GM12878 (cell line): ENCODE results near the gene CTDNEP1. TPM values are rescaled to one million over a fixed set of nuclear protein-coding genes. Genes with fewer than 3 reads are reported as not detected.

Experiments used
- ATAC-seq: fragments of 200-7000 bp; cut with Tn5 transposase; 3 replicates; pipeline ENCODE4 v1.9.1; 2020; ENCODE audit warnings: mild to moderate bottlenecking, moderate library complexity
- BruUV-seq: library from RNA; stranded (reverse); fragments of 400-500 nt; replicated peaks from 2 replicates; lab custom pipeline; 2021; lab: Mats Ljungman, UMichigan
- CTCF ChIA-PET: fragments of 300-600 bp; sonication (Branson Sonifier 250); formaldehyde crosslinking; extraction: SDS; loops from one replicate; lab custom pipeline; 2021; ENCODE audit warnings: inconsistent platforms; lab: Yijun Ruan, JAX
- POLR2A ChIA-PET: fragments of 350-600 bp; formaldehyde crosslinking; extraction: SDS; loops from one replicate; lab custom pipeline; 2021; ENCODE audit warnings: inconsistent platforms; lab: Charles Lee
- RAD21 ChIA-PET: fragments of 300-600 bp; sonication (Branson Sonifier 250); formaldehyde crosslinking; loops from one replicate; lab custom pipeline; 2023; ENCODE audit warnings: antibody characterized with exemption; ENCODE audit not compliant: unreplicated experiment; lab: Charles Lee
- SMC1A ChIA-PET: fragments of 300-600 bp; sonication (Branson Sonifier 250); formaldehyde crosslinking; loops from one replicate; lab custom pipeline; 2023; ENCODE audit not compliant: unreplicated experiment, uncharacterized antibody; lab: Charles Lee
- DNase-seq: peaks from one replicate; pipeline ENCODE4 v3.0.0-alpha.2; 2011; ENCODE audit warnings: low read depth, low spot score
- FAIRE-seq: peaks from 3 replicates; lab custom pipeline; 2011; peaks lifted over from hg19 to GRCh38; lab: Jason Lieb, UNC
- H2AFZ ChIP-seq: 2 replicates; pipeline ENCODE4 v1.6.0; 2011; ENCODE audit warnings: low read depth, low read length, control low read depth; ENCODE audit not compliant: control insufficient read depth
- H3K27ac ChIP-seq: 2 replicates; pipeline ENCODE4 v1.5.1; 2011; ENCODE audit warnings: control low read depth; ENCODE audit not compliant: control insufficient read depth, insufficient read depth
- H3K27me3 ChIP-seq, 2 experiments: replicated peaks in 1 of 2; 2 replicates each; pipeline versions ENCODE4 v1.6.0 to v1.6.1; 2011; ENCODE audit warnings: low read length in 1 of 2; ENCODE audit not compliant: control insufficient read depth in 2 of 2, insufficient read depth in 2 of 2
- H3K36me3 ChIP-seq, 2 experiments: 2 replicates each; pipeline ENCODE4 v1.5.1; 2011; ENCODE audit warnings: low read length in 1 of 2; ENCODE audit not compliant: control insufficient read depth in 2 of 2, insufficient read depth in 2 of 2
- H3K4me1 ChIP-seq: 2 replicates; pipeline ENCODE4 v1.6.1; 2011; ENCODE audit warnings: mild to moderate bottlenecking, low read length, moderate library complexity, mixed read lengths; ENCODE audit not compliant: control insufficient read depth, insufficient read depth
- H3K4me2 ChIP-seq: 2 replicates; pipeline ENCODE4 v1.6.0; 2011; ENCODE audit warnings: control low read depth; ENCODE audit not compliant: control insufficient read depth, insufficient read depth
- H3K4me3 ChIP-seq: fragments of 200-600 bp; sonication (generic); 2 replicates; pipeline ENCODE4 v1.5.1; 2016
- H3K79me2 ChIP-seq: 2 replicates; pipeline ENCODE4 v1.6.0; 2011; ENCODE audit warnings: low read length; ENCODE audit not compliant: control insufficient read depth, insufficient read depth
- H3K9ac ChIP-seq: 2 replicates; pipeline ENCODE4 v1.8.0; 2011; ENCODE audit warnings: low read length, control low read depth, mixed read lengths; ENCODE audit not compliant: control insufficient read depth, insufficient read depth
- H3K9me3 ChIP-seq: replicated peaks from 3 replicates; pipeline ENCODE4 v1.5.1; 2011; ENCODE audit warnings: mild to moderate bottlenecking, low read length; ENCODE audit not compliant: control insufficient read depth, insufficient read depth
- H4K20me1 ChIP-seq: 2 replicates; pipeline ENCODE4 v1.6.0; 2011; ENCODE audit not compliant: control insufficient read depth, insufficient read depth
- DPF2 ChIP-seq: fragments of 450-650 bp; IDR thresholded peaks from 2 replicates; pipeline ENCODE4 v1.6.1; 2017; ENCODE audit warnings: mild to moderate bottlenecking
- EZH2 ChIP-seq: IDR thresholded peaks from 2 replicates; pipeline ENCODE4 v1.6.1; 2012; ENCODE audit warnings: low read depth, mild to moderate bottlenecking, control low read depth, inconsistent platforms, low read length, borderline replicate concordance; ENCODE audit not compliant: control insufficient read depth
- HDAC2 ChIP-seq: fragments of 200-600 bp; sonication (generic); IDR thresholded peaks from 2 replicates; pipeline ENCODE4 v1.6.1; 2017
- NFIC ChIP-seq: IDR thresholded peaks from 2 replicates; pipeline ENCODE4 v1.6.1; 2012; ENCODE audit warnings: low read depth, mild to moderate bottlenecking, inconsistent platforms, low read length, moderate library complexity
- POLR2A ChIP-seq: IDR thresholded peaks from 2 replicates; pipeline ENCODE4 v1.6.1; 2011; ENCODE audit warnings: low read depth, mild to moderate bottlenecking, low read length
- SMAD5 ChIP-seq: IDR thresholded peaks from 2 replicates; pipeline ENCODE4 v1.6.1; 2016; ENCODE audit warnings: antibody characterized with exemption, low read depth
- SMC3 ChIP-seq: IDR thresholded peaks from 2 replicates; pipeline ENCODE4 v1.6.1; 2011; ENCODE audit warnings: low read length, improper control_type of control experiment, borderline replicate concordance
- SRF ChIP-seq, 2 experiments: IDR thresholded peaks; 2 replicates each; pipeline ENCODE4 v1.6.1; 2011; ENCODE audit warnings: low read depth in 2 of 2, low read length in 2 of 2, mild to moderate bottlenecking in 1 of 2, moderate library complexity in 1 of 2
- TCF12 ChIP-seq: IDR thresholded peaks from 2 replicates; pipeline ENCODE4 v1.6.1; 2011; ENCODE audit warnings: low read depth, mild to moderate bottlenecking, low read length
- TCF7 ChIP-seq: IDR thresholded peaks from 2 replicates; pipeline ENCODE4 v1.6.1; 2014; ENCODE audit warnings: antibody characterized with exemption, borderline replicate concordance
- ZBED1 ChIP-seq: IDR thresholded peaks from 2 replicates; pipeline ENCODE4 v1.6.1; 2016; ENCODE audit warnings: borderline replicate concordance
- ZNF207 ChIP-seq: fragments of 450-650 bp; IDR thresholded peaks from 2 replicates; pipeline ENCODE4 v1.6.1; 2014; ENCODE audit warnings: antibody characterized with exemption, mild to moderate bottlenecking, borderline replicate concordance
- WGBS: methylation state at CpG from one replicate; pipeline ENCODE4 v1.1.6; 2016; ENCODE audit warnings: low lambda C conversion rate; ENCODE audit not compliant: insufficient replicate concordance, insufficient coverage; ENCODE audit errors: missing lambda C conversion rate; 5-methylcytosine and 5-hydroxymethylcytosine counted together
- in situ Hi-C: fragments of 300-500 bp; cut with MboI; formaldehyde crosslinking; loops from 9 replicates; pipeline ENCODE4 v1.14.3; 2018; ENCODE audit warnings: mixed read lengths
- intact Hi-C: fragments of 100-400 bp; cut with micrococcal nuclease; formaldehyde crosslinking; loops from one replicate; pipeline ENCODE4 v1.14.2; 2022; ENCODE audit not compliant: unreplicated experiment
- polyA plus RNA-seq, 11 experiments: library from polyadenylated mRNA; depleted of rRNA in 4 of 11; unstranded in 6 of 11; stranded (reverse) in 5 of 11; fragments of >200 nt; fragmentation: Nextera tagmentation in 4 of 11; fragmentation: Illumina TruSeq in 1 of 11; extraction: Ambion mirVana in 4 of 11; extraction: Trizol in 1 of 11; gene quantifications; 1 replicate in 1 of 11; 2 replicates in 10 of 11; pipeline versions ENCODE4 v1.2.1 to v1.2.3, GENCODE V29; 2011 to 2016; ENCODE audit warnings: inconsistent platforms in 2 of 11, missing spikeins in 2 of 11, low read depth in 1 of 11
- total RNA-seq, 4 experiments: library from RNA; depleted of rRNA in 3 of 4; stranded (reverse); fragments of >200 nt in 3 of 4; fragmentation: Illumina TruSeq in 1 of 4; extraction: Trizol in 1 of 4; gene quantifications; 2 replicates each; pipeline versions ENCODE4 v1.2.1 to v1.2.3, GENCODE V29; 2013 to 2021
- TF ChIP-seq, protein P1 (sequence below): fragments of 450-650 bp; IDR thresholded peaks from 2 replicates; pipeline ENCODE4 v1.6.1; 2016; ENCODE audit warnings: mild to moderate bottlenecking
- TF ChIP-seq, protein P2 (sequence below): IDR thresholded peaks from 2 replicates; pipeline ENCODE4 v1.6.1; 2011; ENCODE audit warnings: low read depth, low read length, improper control_type of control experiment, borderline replicate concordance
- TF ChIP-seq, protein P3 (sequence below), 3 experiments: IDR thresholded peaks in 2 of 3; conservative IDR thresholded peaks in 1 of 3; 2 replicates each; pipeline ENCODE4 v1.5.1; 2011; ENCODE audit warnings: low read depth in 3 of 3, low read length in 3 of 3, mild to moderate bottlenecking in 3 of 3, control low read depth in 2 of 3, moderate library complexity in 2 of 3, inconsistent platforms in 1 of 3, mixed read lengths in 1 of 3; ENCODE audit not compliant: control insufficient read depth in 2 of 3, insufficient read depth in 1 of 3; ENCODE audit errors: extremely low read depth in 1 of 3
- TF ChIP-seq, protein P4 (sequence below): IDR thresholded peaks from 2 replicates; pipeline ENCODE4 v1.6.1; 2011; ENCODE audit warnings: borderline replicate concordance, low read depth, mild to moderate bottlenecking, moderate library complexity, low read length; ENCODE audit not compliant: insufficient read depth, poor library complexity, severe bottlenecking

CTDNEP1 gene
- total and polyA plus RNA-seq, 10 of the 15 experiments (the other 5 are each of a cell fraction or from before 2014, with no cell fraction given): 23.7 to 176 (median 30.3) TPM

GRCh38 chr17:7220593-7221277 lies 30.8 kb downstream of the CTDNEP1 start:
- H3K4me1 ChIP-seq: peaks cover 12% of the 10 kb centered on the region
- ChIA-PET SMC1A (interaction anchor here (0.6 to 4.8 kb wide), 12 partner anchors 14 to 175 kb away, joined by 3 to 34 read pairs (median 5); partner anchors contain the start of genes DVL2, GABARAP and PHF23), CTCF (interaction anchor here (0.6 to 5.1 kb wide), 21 partner anchors 12 to 175 kb away, joined by 3 to 70 read pairs (median 5); partner anchors contain the start of genes ACAP1, DVL2, GABARAP and PHF23), POLR2A (interaction anchor here (0.5 to 5.9 kb wide), 15 partner anchors 10 to 1734 kb away, joined by 3 to 60 read pairs (median 4); partner anchors contain the start of genes CTDNEP1, DVL2, ELP5 and GABARAP), RAD21 (interaction anchor here (0.5 to 3.2 kb wide), 17 partner anchors 14 to 364 kb away, joined by 3 to 51 read pairs (median 4); partner anchors contain the start of genes CTDNEP1, DVL2, ELP5 and GABARAP)
- WGBS: 37% methylated on average over 11 of the region's 11 CpGs
- H3K4me3 ChIP-seq: peak overlapping the region; percentile 81
- peak overlapping the region; percentile 86 for H3K9ac ChIP-seq
- FAIRE-seq (peak; percentile 54), DNase-seq (no peak), ATAC-seq (peak; percentile 80)
- H2AFZ ChIP-seq: no peak overlapping the region
- in situ Hi-C loops (no loop called here), intact Hi-C loops (no loop called here)
- peaks cover 14% of the 10 kb centered on the region for H3K79me2 ChIP-seq
- H4K20me1 ChIP-seq: no peaks in the 10 kb centered on the region
- peaks cover 11 to 12% of the 10 kb centered on the region in 2 experiments for H3K36me3 ChIP-seq
- peak overlapping the region; percentile 92 for H3K27ac ChIP-seq
- no TSS peak for BruUV-seq
- peak overlapping the region; percentile 97 for H3K4me2 ChIP-seq
- no peaks in the 10 kb centered on the region for H3K27me3 ChIP-seq
- H3K9me3 ChIP-seq: no peaks in the 10 kb centered on the region
- TF ChIP-seq, protein P1, sequence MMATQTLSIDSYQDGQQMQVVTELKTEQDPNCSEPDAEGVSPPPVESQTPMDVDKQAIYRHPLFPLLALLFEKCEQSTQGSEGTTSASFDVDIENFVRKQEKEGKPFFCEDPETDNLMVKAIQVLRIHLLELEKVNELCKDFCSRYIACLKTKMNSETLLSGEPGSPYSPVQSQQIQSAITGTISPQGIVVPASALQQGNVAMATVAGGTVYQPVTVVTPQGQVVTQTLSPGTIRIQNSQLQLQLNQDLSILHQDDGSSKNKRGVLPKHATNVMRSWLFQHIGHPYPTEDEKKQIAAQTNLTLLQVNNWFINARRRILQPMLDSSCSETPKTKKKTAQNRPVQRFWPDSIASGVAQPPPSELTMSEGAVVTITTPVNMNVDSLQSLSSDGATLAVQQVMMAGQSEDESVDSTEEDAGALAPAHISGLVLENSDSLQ: no peak
- TF ChIP-seq EZH2 (no peak), SRF (IDR thresholded peaks at IDR 0.05; ENCODE audit: low read depth in 2 of 2, low read length in 2 of 2) (no peak), SMC3 (peak; percentile 53; the same call in 1 of the 2 replicates), POLR2A (0 out of 2 replicates have a peak, but pooled peaks have one; percentile 41), HDAC2 (no peak), SMAD5 (no peak), NFIC (no peak), TCF7 (no peak), ZNF207 (no peak), TCF12 (no peak), ZBED1 (no peak), DPF2 (no peak)
- TF ChIP-seq, protein P2, sequence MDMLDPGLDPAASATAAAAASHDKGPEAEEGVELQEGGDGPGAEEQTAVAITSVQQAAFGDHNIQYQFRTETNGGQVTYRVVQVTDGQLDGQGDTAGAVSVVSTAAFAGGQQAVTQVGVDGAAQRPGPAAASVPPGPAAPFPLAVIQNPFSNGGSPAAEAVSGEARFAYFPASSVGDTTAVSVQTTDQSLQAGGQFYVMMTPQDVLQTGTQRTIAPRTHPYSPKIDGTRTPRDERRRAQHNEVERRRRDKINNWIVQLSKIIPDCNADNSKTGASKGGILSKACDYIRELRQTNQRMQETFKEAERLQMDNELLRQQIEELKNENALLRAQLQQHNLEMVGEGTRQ: no peak
- TF ChIP-seq, protein P3, sequence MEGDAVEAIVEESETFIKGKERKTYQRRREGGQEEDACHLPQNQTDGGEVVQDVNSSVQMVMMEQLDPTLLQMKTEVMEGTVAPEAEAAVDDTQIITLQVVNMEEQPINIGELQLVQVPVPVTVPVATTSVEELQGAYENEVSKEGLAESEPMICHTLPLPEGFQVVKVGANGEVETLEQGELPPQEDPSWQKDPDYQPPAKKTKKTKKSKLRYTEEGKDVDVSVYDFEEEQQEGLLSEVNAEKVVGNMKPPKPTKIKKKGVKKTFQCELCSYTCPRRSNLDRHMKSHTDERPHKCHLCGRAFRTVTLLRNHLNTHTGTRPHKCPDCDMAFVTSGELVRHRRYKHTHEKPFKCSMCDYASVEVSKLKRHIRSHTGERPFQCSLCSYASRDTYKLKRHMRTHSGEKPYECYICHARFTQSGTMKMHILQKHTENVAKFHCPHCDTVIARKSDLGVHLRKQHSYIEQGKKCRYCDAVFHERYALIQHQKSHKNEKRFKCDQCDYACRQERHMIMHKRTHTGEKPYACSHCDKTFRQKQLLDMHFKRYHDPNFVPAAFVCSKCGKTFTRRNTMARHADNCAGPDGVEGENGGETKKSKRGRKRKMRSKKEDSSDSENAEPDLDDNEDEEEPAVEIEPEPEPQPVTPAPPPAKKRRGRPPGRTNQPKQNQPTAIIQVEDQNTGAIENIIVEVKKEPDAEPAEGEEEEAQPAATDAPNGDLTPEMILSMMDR (IDR thresholded peaks at IDR 0.05 in 2 of 3, conservative IDR thresholded peaks at IDR 0.05 in 1 of 3; ENCODE audit: control insufficient read depth in 2 of 3, extremely low read depth in 1 of 3, insufficient read depth in 1 of 3, low read depth in 3 of 3, low read length in 3 of 3): peak; percentile 59 to 76 (median 62)
- TF ChIP-seq, protein P4, sequence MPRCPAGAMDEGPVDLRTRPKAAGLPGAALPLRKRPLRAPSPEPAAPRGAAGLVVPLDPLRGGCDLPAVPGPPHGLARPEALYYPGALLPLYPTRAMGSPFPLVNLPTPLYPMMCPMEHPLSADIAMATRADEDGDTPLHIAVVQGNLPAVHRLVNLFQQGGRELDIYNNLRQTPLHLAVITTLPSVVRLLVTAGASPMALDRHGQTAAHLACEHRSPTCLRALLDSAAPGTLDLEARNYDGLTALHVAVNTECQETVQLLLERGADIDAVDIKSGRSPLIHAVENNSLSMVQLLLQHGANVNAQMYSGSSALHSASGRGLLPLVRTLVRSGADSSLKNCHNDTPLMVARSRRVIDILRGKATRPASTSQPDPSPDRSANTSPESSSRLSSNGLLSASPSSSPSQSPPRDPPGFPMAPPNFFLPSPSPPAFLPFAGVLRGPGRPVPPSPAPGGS: peak; percentile 11
